HG02970 (cell line): ENCODE measurements around the gene GNB1L.

Experiments
- ATAC-seq: cut with Tn5 transposase; IDR thresholded peaks from one replicate; pipeline ENCODE4 v1.9.1; 2021; ENCODE audit warnings: mild to moderate bottlenecking, moderate library complexity, moderate number of reproducible peaks; ENCODE audit not compliant: unreplicated experiment, low FRiP score

GNB1L gene

DNA sequence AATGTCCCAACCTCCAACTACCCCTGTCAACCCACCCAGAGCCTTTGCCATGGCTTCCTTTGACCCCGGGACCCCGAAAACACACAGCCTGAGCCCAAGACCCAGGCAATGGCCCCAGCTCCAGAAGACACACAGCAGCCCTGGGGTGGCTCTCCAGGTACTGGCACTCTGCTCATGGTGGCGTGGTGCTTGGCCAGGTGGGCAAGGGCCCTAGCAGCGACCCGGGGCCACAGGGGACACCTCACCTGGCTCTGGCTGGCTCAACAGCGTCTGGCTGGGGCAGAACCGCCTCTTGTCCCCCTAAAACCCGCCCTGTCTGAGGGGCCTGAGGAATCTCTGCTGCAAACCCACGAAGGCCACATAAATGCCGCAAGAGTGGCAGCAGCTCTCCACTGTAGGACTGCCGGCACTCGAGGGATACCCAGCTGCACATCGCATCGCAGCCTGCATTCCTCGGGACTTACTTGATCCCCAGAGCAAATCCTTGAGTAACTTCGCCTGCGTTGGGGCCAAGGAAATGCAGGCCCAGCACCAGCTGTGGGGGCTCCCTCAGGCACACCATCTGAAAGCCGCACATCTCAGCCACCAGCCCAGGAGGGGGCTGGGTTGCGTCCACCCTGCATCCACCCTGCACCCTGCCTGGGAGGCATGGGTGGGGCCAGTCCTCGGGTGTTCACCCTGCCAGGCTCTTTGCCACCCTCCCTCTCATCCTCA is 23.1 kb upstream of the GNB1L start:
- ATAC-seq: no peak

DNA sequence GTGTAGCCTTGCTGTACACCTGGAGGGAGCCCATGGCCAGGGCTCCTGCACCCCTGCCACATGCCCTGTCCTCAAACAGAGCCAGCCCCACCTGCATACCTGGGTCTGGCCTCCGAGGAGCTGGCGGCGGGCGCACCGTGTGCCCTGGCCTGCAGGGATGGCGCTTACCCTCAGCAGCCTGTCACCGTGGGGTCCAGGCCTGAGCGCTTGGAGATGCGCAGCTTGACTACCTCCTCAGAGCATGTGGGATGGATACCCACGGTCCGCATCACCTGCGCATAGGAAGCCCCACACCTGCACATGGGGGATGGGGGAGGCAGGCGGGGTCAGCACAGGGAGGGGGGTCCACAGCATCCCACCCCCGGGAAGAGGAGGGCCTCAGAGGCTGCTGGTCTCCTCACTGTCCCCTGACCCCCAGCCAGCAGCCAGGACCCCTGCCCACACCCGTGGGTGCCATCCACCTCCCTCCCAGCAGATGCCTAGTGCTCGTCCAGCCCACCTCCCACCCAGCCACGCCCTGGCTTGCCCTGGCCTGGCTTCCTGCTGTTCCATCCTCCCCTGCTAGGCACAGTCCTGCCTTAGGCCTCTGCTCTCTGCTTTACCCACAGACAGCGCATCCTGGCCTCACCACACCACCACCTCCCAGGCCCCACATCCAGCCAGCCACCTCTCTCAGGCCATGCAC is 22.4 kb upstream of the GNB1L start:
- no peak for ATAC-seq

DNA sequence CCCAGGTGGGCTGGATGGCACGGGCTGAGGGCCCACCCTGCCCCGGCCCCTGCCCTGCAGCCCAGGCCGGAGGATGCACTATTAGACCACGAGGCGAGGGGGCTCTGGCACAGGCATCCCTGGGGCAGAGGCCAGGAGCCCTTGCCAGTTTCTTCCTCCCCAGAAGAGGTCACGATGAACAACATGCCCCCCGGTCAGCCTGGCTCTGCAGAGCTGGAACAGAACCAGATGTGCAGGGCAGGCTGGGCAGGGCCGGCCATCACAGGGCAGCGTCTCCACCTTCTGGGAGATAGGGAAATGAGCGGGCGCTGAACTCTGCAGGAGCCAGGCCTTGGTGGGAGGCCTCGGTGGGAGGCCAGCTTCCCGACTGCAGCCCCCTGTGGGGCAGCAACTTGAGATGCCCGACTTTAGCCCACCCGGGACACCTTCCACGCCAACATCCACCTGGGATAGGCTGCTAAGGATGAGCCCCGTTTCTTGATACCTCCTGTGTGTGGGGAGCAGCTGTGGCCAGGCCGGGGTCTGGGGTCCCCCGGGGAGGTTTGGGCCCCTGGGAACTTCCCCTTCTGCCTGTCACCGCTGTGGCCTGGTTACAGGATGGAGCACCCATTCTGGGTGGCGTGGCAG is 21.8 kb upstream of the GNB1L start:
- no peak for ATAC-seq

DNA sequence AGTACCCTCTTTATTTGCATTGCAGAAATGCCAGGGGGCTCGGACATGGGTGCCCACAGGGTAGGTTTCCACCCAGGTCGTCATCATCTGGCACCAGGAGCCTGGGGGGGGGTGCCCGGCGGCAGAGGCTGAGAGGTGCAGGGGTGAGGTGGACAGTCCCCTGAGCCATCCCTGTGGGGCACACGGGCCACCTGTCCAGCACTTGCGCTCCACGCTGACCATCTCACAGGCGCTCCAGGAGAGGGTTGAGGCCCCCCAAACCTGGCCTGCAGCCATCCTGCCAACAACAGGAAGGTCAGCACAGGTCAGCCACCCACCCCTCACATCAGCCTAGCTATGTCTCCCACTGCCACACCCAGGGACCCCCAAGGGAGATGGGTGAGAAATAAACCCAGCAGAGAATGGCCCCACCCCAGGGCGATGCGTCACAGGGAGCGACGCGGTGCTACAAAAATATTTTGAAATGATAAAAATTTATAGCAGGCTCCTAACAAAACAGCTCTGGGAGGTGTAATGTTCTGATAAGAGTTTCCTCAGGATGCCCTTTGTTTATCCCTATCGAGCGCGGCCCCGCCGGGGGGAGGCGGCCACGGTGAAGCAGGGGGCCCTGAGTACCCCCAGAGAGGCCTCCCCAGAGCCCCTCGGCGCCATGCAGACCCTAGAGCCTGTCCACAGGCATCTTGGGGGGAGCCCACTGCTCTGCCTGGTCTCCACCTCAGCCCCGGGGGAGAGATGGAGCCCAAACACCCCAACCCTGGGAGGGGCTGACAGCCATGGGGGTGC is 21.0 kb upstream of the GNB1L start:
- ATAC-seq: no peak

DNA sequence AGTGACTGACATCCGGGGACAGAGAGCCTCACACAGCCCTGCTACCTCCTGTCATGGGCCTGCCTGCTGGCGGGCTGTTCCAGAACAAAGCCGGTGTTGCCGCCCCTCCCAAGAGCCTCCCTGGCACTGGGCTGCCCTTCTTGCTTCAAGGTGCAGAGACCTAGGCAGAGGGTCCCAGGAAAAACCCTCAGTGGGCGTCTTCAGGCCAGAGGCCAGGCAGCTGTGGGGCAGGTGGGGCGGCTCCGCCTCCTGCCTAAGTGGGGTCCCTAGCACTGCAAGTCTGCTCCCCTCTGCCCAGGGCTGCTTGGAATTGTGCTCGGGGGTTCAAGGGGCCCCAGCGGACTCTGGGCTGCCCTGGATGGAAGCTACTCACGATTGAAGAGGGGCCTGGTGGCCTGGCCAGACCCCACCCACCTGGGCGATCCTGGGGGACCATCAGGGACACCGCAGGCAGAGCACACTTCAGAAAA is 20.4 kb upstream of the GNB1L start:
- no peak for ATAC-seq

DNA sequence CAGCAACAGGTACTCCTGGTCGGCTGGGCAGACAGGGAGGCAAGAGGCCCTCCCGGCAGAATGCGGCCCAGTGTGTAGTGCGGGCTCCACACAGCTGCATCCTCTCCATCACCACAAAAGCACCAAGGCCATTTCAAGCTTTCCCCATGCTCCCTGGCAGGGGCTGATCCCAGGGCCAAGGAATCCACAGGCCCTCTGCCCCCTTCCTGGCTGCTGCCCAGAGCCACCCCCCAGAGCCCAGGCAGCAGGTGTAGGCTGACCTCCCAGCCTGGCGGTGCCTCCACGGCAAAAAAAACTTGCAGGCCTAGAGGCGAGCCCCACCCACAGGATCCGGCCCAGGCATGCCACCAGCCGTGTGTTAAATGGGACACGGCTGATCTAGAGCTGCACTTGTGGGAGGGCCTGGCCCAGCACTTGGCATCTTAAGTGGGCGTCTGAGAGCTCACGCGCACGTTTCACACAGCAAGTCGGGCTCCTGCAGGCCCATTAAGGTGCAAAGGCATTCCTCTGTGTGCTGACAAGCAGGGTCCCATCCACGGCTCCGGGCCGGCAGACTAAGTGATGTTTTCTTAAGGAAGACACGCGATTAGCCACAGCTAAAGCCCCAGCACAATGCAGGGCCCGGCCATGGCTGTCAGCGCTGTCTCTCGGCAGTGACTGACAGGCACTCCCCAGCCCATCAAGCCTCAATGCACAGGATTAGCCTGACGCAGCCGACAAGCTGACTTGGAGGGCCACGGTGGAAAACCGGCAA is 19.8 kb upstream of the GNB1L start:
- no peak for ATAC-seq

DNA sequence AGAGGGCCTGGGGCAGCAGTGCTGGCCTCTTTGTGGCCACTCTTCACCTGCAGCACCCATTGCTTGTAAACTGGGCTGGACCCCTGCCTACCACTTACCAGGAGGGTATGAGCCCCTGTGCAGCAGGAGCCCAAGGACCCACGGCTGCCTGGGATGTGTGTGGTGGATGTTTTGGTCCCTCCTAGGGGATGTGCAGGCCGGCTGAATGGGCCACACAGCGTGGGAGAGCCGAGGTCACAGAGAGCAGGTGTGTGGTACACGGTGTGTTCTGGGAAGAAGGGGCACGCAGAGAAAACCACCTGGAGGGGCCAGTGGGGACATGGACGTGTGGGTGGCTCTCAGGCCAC is 19.3 kb upstream of the GNB1L start:
- no peak for ATAC-seq

DNA sequence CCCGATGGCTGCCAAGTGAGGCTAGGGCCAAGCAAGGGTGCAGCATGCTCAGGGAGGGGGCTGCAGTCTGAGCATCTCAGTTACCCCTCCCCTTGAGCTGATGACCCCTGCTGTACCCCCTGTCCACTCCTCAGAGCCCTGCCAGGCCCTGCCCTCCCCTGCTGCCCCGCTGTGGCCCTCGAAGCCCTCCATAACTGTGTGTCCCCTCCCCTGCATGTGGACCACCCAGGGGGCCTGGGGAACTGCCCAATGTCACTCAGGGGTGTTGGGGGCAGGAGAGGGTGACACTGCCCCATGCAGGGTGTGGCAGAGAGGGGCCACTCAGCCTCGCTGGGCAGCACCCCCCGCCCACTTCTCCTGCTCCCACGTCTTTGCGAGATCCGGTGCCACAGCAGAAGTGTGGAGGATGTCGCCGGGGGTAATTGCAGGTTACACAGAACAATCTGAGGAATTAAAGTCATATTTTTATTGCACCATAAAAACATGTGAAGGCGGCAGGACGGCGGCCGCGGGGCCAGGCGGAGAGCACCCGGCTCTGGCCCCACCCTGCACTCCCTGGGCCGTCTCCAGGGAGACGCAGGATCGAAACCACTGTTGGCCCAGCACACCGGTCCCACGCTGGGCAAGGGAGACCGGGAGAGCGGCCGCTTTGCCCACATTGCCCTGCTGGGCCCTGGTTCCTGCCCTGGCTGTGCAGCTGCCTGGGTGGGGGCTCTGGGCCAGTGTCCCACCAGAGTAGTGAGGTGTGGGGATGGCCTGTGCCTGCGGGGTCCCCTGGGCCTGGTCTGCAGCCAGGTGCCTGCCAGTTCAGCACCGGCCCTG is 18.7 kb upstream of the GNB1L start:
- ATAC-seq: no peak

DNA sequence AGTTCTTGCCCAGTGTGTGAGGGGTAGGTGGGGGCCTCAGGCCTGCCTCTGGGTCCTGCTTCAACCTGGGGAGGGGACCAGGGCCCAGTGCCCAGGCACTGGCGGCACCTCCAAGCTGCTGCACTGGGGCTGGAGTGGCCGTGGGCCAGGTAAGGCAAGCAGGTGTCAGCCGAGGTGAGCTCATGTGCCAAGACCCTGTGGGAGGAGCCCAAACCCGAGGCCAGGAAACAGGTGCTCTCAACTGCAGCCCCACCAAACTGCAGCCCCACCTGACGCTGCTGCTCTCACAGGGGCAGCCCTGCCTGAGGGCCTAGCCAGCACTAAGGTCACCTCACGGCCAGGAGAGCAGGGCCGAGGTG is 18.1 kb upstream of the GNB1L start:
- no peak for ATAC-seq

DNA sequence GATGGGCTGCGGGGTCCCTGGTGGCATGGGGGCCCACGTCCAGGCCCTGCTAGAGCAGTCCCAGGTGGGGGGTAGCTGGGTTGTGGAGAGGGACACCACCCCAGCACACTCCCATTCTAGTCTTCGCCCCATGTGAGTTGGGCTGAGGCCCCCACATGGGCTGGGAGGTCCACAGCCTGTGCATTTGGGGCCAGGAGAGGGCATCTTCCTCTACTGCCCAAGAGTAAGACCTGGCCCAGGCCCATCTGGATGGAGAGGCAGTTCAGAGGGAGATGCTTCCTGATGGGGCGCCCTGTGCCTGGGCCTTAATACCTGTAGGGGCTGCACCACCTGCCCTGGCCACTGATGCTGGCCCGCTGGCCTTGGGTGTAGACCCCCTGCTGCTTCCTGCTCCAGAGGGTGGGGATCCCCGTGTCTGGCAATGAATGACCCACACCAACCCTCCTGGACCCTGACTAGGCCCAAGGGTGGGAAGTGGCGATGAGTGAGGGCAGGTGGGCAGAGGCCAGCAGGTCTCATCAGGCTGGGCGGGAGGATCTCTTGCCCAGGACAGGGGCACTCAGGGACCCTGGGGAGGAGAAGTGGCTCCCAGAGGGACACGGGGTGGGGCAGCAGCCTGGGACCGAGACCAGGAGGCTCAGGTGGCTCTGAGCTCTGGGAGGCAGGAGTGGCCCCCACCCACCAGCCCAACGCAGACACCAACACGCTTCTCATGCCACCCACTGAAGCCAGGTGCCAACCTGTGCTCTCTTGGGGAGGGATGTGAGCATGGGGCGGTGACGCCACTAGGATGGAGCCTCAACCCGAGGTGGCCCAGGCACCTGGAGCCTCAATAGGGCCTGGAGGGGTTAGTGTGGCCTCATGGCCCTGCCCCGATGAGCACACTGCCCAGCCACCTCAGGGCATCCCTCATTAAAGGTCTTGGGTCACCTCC is 17.4 kb upstream of the GNB1L start:
- ATAC-seq: no peak

DNA sequence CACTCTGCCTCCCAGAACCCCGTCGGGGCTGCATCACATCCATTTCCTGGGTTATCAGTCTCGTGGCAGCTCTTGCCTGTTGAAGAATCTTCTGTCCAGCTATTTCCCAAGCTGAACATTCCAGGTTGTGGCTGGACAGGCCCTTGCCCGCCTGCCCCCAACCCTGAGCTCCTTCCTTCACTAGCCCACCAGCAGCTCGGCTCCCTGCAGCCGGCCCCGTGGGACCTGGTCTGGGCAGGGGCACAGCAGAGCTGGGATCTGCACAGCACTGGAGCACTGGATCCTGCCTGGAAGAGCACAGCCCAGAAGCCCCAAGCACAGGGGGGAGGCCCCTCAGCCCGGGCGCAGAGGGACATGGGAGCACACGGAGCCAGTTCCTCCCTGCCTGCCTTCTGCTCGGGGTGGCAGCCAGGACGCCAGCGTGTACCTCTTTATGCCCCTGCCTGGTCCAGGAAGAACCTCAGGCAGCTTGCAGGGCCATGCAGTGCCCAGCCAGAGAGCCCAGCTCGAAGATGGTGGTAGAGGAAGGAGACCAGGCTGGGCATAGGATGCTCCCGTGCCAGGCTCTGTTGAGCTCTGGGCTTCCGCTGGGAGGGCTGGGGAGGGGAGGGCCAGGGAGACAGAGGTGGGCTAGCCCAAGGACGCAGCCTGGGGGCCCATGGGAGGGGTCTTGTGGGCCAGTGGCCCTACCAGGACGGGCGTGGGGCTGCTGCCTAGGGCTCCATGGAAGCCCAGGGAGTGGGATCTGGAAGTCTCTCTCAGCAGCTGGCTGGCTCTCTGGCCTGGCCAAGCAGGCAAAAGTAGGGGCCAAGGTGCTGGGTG is 16.6 kb upstream of the GNB1L start:
- no peak for ATAC-seq

DNA sequence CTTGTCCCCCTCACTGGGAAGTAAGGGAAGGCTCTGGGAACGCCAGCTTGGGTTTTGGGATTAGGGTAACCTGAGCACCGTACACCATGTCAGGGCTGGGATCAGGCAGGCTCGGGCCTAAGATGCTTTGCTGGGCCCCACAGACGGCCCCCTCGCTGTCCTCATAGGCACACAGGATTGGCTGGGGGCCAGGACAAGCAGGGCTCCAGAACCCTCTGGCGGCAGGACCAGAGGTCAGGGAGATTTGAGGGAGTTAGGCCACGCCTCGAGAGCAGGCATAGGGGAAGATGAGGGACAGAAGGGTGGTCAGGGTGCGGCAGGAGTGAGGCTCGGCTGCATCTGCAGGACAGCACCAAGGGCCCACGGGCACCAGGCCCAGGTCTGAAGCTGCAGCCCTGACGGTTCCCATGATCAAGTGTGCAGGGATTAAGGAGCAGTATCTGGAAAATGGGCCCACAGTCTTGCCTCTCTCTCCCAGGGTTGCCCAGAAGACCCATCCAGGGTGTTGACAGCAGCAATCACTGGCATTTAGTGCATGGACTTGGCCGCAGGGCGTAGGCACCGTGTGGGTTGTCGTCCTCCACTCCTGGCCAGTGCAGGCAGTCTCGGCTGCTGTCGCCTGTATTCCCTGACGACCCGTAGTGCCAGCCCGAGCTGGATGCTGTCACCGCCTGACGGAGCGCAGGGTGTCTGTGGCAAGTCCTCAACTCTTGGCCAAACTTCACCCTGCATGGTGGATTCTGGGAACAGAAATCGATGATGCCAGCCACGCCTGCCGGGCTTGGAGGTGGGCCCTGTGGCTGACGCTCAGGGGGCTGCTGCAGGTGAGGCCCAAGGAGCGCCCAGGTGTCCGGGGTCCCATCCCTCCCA is 15.7 kb upstream of the GNB1L start:
- ATAC-seq: no peak

DNA sequence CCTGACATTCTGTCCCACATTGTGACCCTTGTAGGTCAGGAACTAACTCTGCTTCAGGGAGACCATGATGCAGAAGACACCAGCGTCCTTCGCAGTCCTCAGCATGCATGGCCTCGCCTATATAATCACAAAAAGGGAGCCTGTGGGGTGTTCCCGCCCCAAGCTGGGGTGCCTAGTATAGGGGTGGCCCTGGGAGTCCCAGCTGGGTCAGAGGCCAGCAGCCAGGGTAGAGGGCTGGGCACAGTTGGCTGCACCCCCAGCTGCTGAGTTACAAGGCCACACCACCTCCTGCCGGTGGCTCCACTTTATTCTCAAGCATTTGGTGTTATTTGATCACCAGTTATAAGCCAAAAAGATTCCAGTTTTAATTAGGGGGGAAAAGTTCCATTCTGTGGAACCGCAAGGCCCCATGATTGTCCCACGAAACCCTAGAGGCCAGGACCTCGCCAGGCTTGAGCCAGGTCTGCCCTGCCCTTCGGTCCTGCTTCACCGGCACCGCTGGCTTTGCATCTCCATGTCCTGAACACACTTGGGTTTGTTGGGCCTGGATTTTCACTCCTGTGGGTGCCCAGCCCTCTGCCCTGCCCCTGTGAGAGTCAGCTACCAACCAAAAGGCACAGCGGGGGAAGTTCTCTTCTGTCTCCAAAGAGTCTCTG is 15.0 kb upstream of the GNB1L start:
- ATAC-seq: no peak

DNA sequence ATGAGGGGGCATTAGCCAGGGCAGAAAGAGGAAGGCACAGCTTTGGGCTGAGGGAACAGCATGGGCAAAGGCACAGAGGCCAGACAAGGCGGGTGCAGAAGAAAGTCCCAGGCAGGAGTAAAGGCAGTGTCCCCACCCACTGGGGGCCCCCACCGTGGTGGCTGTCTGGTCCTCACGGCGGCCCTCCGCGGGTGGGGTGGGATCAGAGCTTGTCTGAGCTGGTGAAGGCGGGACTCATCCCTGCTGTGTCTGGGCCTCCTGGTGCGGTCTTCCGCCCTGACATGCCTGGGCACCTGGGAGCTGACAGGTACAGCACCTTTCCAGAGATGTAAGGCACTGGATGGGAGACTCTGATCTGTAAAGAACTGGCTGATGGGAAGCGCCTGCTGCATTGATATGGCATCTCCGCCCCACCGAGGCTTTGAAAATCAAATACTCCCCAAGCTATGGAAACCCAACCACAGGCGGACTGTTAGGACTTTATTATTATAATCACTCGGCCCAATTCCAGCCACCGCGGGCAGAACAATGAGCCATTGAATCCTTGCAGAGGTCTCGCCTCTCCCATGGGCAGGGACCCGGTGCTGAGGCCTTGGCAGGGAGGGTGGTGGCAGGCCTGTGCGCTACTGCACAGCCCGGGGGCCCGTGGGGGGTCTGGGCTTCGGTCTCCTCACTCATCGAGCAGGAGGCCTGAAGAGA is 14.2 kb upstream of the GNB1L start:
- ATAC-seq: no peak

DNA sequence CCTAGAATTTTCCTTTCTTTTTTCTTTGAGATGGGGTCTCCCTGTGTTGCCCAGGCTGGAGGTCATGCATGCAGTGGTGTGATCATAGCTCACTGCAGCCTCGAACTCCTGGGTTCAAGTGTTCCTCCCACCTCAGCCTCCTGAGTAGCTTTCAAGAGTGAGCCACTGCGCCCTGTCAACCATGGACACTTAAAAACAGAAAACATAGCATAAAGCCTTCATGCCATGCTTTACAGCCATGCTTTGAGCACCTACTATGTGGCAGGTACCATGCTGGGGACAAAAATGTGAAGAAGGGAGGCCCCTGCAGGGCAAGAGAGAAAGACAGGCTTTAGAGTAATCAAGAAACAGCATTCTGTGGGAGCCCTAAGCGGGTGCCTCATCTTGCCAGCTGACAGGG is 13.7 kb upstream of the GNB1L start:
- ATAC-seq: no peak

DNA sequence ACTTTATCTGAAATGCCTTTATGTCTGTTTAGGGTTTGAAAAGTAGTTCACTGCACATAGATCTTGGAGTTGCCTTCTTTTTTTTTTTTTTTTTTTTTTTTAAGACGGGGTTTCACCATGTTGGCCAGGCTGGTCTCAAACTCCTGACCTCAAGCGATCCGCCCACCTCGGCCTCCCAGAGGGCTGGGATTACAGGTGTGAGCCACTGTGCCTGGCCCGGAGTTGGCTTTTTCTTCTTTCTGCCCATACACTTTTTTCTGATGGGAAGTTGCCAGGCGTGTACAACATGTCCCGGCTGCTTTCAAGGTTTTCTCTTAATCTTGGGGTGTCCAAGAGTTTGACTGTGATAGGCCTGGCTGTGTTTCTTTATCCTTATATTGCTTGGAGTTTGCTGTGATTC is 12.9 kb upstream of the GNB1L start:
- ATAC-seq: no peak
